GM20000 (cell line): ENCODE measurements around the gene SNTG2.

ENCODE experiments used
- DNase-seq: peaks from one replicate; pipeline ENCODE4 v3.0.0; 2012; ENCODE audit warnings: low spot score
- CTCF ChIP-seq: IDR thresholded peaks from 2 replicates; pipeline ENCODE4 v1.5.1; 2012; ENCODE audit warnings: mild to moderate bottlenecking, control low read depth; ENCODE audit errors: extremely low read depth, missing control alignments

The SNTG2 gene

GRCh38 chr2:973129-973528, 22.5 kb downstream of the SNTG2 start:
- TF ChIP-seq CTCF, result no peak
- no peak for DNase-seq

GRCh38 chr2:974054-974453, 23.4 kb downstream of the SNTG2 start:
- DNase-seq, result no peak

GRCh38 chr2:974502-974901, 23.9 kb downstream of the SNTG2 start:
- TF ChIP-seq CTCF, result no peak
- DNase-seq, result no peak

More at GRCh38 chr2:974054-974453, 23.4 kb downstream of the SNTG2 start:
- no peak for TF ChIP-seq CTCF

- DNase-seq, result no peak
- no peak for TF ChIP-seq CTCF
Observed at GRCh38 chr2:975095-975494, 24.4 kb downstream of the SNTG2 start.

GRCh38 chr2:979069-979928, 28.6 kb downstream of the SNTG2 start:
- DNase-seq, result no peak
- TF ChIP-seq CTCF, result no peak

GRCh38 chr2:980176-980575, 29.5 kb downstream of the SNTG2 start:
- no peak for DNase-seq
- no peak for TF ChIP-seq CTCF

GRCh38 chr2:981258-981657, 30.6 kb downstream of the SNTG2 start:
- TF ChIP-seq CTCF, result no peak

More at GRCh38 chr2:981258-981657, 30.6 kb downstream of the SNTG2 start:
- no peak for DNase-seq
